Mesodermal cell (in vitro differentiated cells): Measurements from ENCODE around the gene FGF1.
A peak's percentile ranks its signal among the peaks of the same experiment; 100 is the strongest.

Experiments used
- H3K27ac ChIP-seq: 2 replicates; pipeline ENCODE4 v1.7.0; 2013; ENCODE audit warnings: mild to moderate bottlenecking, low read depth, low read length, moderate library complexity; ENCODE audit not compliant: severe bottlenecking
- H3K36me3 ChIP-seq: 2 replicates; pipeline ENCODE4 v1.7.1; 2013; ENCODE audit warnings: mild to moderate bottlenecking, low read length, moderate library complexity; ENCODE audit not compliant: control insufficient read depth, insufficient read depth
- H3K4me1 ChIP-seq: one replicate; pipeline ENCODE4 v1.7.1; 2013; ENCODE audit warnings: mild to moderate bottlenecking, low read length; ENCODE audit not compliant: insufficient read depth, control insufficient read depth, poor library complexity, severe bottlenecking
- H3K4me3 ChIP-seq: 2 replicates; pipeline ENCODE4 v1.7.0; 2013; ENCODE audit warnings: low read length, control low read depth, mild to moderate bottlenecking; ENCODE audit not compliant: insufficient read depth, poor library complexity, severe bottlenecking; ENCODE audit errors: extremely low read depth
- H3K9me3 ChIP-seq: 2 replicates; pipeline ENCODE4 v1.7.1; 2013; ENCODE audit warnings: mild to moderate bottlenecking, low read length, moderate library complexity; ENCODE audit not compliant: control insufficient read depth
- WGBS, 2 experiments: methylation state at CpG; one replicate each; pipeline ENCODE4 v1.1.5; 2013; ENCODE audit warnings: missing lambda C conversion rate in 2 of 2; ENCODE audit not compliant: insufficient coverage in 2 of 2; 5-methylcytosine and 5-hydroxymethylcytosine counted together

FGF1 gene

DNA sequence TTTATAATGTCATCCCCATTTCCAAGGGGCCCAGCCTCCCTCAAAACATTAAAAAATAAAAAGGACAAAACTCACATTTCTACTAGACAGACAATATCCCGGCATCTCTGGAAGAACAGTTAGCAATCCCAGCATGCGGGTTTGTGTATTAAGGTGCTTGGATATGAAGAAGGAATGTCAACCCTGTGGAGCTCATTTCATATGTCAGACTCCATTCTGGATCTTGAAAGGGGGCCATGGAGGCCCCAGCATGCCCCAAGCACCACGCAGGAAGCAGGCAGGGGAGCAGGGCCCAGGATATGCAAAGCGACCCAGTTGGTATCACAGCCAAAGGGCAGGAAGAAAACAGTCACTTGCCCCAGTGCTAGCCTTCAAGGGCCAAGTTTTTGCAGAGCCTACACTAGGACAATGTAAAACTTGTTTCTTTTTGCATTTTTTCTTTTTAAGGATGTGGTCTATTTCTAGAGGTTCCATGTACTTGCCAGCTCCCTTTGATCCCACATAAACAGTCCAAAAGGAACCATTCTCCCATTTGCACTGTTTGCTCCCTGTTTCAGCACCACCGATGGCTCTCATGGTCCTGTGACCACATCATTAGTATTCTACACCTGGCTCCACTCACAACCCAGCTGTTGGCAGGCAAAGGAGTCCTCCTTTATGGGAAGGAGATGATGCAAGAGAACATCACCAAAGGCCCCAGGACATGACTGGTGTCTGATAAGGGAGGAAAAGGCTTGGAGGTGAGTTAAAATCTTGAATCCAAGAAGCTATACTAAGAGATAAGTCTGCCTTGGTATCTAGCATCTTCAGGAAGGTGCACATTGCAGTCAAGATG, 58.3 kb downstream of the FGF1 start:
- no peak overlapping the region for H3K27ac ChIP-seq
- H3K4me1 ChIP-seq = peaks cover 44% of the 10 kb centered on the region
- H3K9me3 ChIP-seq = no peaks in the 10 kb centered on the region
- H3K36me3 ChIP-seq = no peaks in the 10 kb centered on the region
- H3K4me3 ChIP-seq = no peak overlapping the region
- 86 to 91% methylated on average over 2 to 4 of the region's 5 CpGs for WGBS, 2 experiments

DNA sequence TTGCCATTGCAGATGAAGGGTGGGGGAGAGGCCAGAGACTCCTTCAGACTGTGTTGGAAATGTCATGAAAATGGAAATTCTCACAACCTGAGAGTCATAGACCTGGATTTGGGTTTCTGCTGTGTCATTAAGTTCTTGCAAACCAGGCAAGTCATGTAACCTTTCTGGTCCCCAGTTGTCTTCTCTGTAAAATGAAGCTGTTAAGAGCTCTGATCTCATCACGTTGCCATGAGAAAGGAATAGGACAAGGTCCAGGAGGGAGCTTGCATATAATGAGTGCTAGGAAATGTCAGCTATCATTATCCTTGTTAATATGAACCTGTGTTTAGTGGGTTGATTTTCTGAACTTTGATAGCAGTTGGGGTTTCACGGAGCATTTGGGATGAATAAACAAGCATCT, 59.1 kb downstream of the FGF1 start:
- WGBS, 2 experiments = 89 to 100% methylated on average over 1 of the region's 2 CpGs
- Histone ChIP-seq H3K9me3 (no peaks in the 10 kb centered on the region), H3K4me1 (peaks cover 52% of the 10 kb centered on the region), H3K4me3 (no peak overlapping the region), H3K27ac (no peak overlapping the region), H3K36me3 (no peaks in the 10 kb centered on the region)

DNA sequence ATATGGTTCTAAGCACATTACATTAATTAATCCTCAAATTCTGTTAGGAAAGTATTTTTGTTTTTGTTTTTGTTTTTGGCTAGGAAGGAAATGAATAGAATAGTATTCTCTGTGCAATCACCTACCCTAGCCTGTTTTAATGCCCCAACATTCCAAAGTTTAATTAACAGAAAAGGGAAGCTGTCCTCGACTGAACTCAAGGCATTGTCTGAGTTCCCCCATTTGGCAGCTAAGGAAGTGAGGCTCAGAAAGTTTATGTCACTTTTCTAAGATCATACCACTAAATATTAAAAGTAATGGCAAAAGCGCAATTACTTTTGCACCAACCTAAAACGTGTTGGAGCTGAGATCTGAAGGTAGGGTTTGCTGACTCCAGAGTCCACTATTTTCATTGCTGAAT, 59.8 kb downstream of the FGF1 start:
- Histone ChIP-seq H3K36me3 (no peaks in the 10 kb centered on the region), H3K4me3 (no peak overlapping the region), H3K27ac (peak overlapping the region; percentile 96), H3K9me3 (no peaks in the 10 kb centered on the region), H3K4me1 (peaks cover 53% of the 10 kb centered on the region)
- no CpG with 5 or more reads among the region's 3 CpGs for WGBS, 2 experiments

DNA sequence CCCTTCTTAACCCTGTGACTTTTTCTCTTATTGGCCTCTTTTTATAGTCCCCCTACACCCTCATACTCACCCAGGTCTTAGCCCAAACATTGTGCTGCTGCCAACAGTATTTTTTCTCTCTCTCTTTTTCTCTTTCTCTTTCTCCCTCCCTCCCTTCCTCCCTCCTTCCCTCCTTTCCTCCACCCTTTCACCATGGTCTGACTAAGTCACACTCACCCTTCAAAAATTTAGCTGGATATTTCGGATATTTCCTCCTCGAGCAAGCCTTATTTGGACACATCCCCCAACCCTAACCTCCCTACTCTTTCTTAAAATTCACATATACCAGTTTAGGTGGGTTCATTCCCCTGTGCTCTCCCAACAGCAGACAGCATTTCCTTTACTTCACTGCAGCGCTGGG, 64.7 kb downstream of the FGF1 start:
- no peak overlapping the region for H3K4me3 ChIP-seq
- peaks cover 10% of the 10 kb centered on the region for H3K9me3 ChIP-seq
- no peaks in the 10 kb centered on the region for H3K36me3 ChIP-seq
- 74 to 79% methylated on average over 3 of the region's 3 CpGs for WGBS, 2 experiments
- H3K4me1 ChIP-seq = peaks cover 52% of the 10 kb centered on the region
- H3K27ac ChIP-seq = peak overlapping the region; percentile 47

DNA sequence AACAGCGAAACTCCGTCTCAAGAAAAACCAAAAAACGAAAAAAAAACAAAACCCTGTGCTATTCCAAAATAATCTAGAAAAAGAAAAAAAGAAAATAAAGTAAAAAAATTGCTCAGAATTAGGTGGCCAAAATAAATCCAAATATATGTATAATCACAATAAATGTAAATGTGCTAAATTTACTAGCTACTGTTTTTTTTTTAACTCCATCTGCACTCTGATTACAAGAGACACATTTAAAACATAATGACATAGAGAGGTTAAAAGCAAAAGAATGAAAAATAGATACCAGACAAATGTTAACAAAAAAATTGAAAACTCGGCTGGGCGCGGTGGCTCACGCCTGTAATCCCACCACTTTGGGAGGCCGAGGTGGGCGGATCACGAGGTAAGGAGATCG, 66.1 kb downstream of the FGF1 start:
- Histone ChIP-seq H3K36me3 (no peaks in the 10 kb centered on the region), H3K9me3 (peaks cover 10% of the 10 kb centered on the region), H3K4me3 (no peak overlapping the region), H3K4me1 (peaks cover 39% of the 10 kb centered on the region), H3K27ac (no peak overlapping the region)
- WGBS, 2 experiments = 89 to 90% methylated on average over 5 to 6 of the region's 11 CpGs

DNA sequence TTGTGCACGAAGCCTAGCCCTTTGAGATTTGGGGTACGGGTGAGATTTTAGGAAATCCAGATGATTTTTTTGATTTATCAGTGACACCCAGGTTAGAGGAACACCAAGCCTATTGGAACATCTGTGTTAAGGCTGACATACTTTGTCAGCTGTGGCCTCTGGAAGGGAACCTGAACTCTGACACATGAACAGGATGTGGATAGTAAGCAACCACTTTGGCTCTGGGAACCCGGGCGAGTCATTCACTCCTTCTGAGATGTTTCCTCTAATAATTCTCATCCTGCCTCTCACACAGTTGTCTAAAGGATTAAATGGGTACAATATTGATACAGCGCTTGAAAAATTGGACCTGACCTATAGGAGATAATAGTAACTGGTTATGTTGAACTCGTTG, 67.8 kb downstream of the FGF1 start:
- Histone ChIP-seq H3K4me1 (peaks cover 34% of the 10 kb centered on the region), H3K9me3 (peaks cover 10% of the 10 kb centered on the region), H3K27ac (no peak overlapping the region), H3K4me3 (no peak overlapping the region), H3K36me3 (no peaks in the 10 kb centered on the region)
- WGBS, 2 experiments = 97 to 98% methylated on average over 4 to 5 of the region's 6 CpGs

DNA sequence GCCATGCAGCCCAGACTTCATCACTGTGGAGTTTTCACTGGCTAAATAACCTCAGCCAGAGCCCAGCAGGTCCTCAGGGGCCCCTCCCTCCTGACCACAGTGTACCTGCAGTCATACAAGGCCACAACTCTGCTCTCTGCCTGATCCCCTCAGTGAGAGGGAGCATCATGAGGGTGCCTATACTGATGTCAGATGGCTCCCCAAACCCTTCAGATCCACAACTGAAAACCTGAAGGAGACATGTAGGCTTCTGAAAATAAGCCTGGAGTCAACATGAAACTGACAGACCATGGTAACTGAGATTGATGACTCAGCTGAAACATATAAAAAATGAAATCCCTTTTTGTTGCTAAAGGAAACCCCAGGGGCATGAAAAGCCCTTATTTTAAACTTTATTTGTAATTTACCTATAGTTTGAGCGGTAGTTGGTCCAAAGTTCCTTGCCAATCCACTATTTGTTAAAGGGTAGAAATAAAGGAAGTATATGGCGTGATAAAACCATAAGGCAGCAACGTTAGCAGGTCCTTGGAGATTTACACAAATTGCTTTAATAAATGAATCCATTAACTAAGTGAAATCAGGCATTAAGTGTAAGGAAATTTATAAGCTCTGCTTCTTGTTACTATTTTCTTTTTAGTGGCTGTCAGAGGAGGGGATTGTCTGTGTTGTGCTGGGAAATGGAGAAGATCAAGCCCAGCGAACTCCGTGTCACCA, 68.3 kb downstream of the FGF1 start:
- Histone ChIP-seq H3K4me3 (no peak overlapping the region), H3K27ac (no peak overlapping the region), H3K4me1 (peaks cover 35% of the 10 kb centered on the region), H3K36me3 (no peaks in the 10 kb centered on the region), H3K9me3 (peaks cover 10% of the 10 kb centered on the region)
- WGBS, 2 experiments = 100% methylated on average over 2 of the region's 5 CpGs

DNA sequence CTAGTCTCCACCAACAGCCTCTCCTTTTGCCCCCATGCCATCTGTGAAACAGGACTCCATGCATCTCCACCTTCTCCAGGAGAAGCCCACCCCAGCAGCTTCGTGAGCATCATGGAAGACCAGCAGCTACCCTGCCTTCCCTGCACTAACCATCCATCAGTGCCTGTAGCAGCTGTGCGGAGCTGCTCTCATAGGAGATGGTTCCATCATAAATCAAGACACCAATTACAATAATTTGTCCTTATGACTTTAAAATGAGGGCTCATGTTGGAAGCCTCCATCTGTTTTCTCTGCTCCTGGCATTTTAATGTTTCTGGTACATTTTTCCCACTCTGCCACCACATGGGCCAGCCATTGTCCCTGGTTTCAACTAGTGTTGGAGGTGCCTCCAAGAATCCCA, 69.9 kb downstream of the FGF1 start:
- Histone ChIP-seq H3K4me3 (no peak overlapping the region), H3K27ac (no peak overlapping the region), H3K9me3 (peaks cover 10% of the 10 kb centered on the region), H3K4me1 (peaks cover 20% of the 10 kb centered on the region), H3K36me3 (no peaks in the 10 kb centered on the region)
- WGBS, 2 experiments = 83 to 94% methylated on average over 1 to 2 of the region's 2 CpGs

DNA sequence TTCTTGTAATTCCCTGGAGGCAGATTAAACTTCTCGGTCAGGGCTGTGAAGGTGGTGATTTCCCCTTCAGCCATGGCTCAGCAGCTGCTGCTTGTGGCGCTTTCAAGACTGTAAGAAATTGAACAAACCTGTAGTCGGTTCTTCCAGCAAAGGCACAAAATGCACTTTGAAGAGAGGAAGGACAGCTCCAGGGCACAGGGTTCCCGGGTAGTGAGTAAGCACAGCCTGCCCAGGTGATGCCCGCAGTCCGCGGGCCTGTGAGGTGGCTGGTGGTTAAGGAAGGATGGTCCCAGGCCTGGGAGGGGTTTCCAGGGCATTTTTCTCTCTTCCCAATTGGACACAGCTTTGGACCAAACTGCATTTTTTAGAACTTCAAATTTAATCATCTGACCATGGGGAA, 71.8 kb downstream of the FGF1 start:
- H3K27ac ChIP-seq = no peak overlapping the region
- WGBS, 2 experiments = 96% methylated on average over 4 to 7 of the region's 7 CpGs
- H3K9me3 ChIP-seq = no peaks in the 10 kb centered on the region
- no peak overlapping the region for H3K4me3 ChIP-seq
- H3K4me1 ChIP-seq = peaks cover 18% of the 10 kb centered on the region
- no peaks in the 10 kb centered on the region for H3K36me3 ChIP-seq

DNA sequence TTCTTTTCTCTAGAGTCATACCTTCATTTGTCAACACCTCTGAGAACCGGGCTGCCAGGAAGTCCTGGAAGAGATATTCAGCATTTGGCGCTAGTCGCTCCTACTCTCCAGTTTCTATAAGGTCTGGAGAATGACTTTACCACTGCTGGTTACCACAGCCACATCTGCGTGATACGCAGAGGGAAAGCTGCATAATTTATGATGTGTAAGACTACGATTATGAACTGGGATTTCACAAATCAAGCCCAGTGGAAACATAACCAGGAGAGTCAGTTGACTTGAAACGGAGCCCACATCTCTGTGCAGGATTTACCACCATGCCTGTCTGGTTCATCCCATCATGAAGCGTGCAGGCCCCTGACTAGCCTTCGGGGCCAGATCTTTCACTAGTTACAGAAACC, 72.6 kb downstream of the FGF1 start:
- no peak overlapping the region for H3K4me3 ChIP-seq
- peaks cover 13% of the 10 kb centered on the region for H3K4me1 ChIP-seq
- no peak overlapping the region for H3K27ac ChIP-seq
- H3K36me3 ChIP-seq = no peaks in the 10 kb centered on the region
- H3K9me3 ChIP-seq = no peaks in the 10 kb centered on the region
- 91 to 96% methylated on average over 6 to 9 of the region's 9 CpGs for WGBS, 2 experiments
